Measurements from ENCODE around the gene COQ2. TPM values are rescaled to one million over a fixed set of nuclear protein-coding genes. Genes with fewer than 3 reads are reported as not detected.

The COQ2 gene
- total RNA-seq, 1 donor from 2014 or later, result 9.5 TPM

DNA sequence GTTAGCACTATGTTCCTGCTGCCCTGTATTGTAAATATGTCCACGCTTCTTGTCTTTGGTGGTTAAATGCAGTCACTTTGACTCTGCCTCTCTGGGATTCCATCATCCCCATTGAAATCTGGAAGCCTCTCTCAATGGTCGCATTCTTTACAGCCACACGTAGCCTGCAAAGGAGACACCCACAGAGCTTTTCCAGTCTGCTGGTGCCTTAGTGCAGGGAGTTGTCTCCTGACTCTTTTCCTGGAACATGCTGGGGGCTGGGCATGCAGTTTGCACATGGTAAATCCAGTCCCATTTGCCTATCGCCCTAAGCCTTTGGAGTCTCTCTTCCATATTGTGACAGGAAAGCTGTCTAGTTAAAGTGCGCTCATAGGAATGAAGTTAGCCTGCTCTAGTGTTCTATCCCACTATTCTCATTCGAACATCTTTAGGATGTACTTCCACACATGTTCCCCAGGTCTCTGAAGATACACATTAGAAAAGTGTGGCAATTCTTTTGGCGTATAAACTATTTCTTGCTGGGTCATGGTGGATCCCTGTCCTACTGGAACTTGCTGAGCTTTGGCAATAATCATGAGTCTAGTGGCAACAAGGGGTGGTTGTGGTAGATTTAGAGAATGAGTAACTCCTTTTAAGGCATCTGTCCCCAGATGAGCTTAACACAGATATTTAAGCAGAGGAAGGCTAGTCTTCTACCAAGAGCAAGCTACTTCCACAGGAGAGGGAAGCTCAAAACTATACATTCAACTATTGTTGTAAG, 33.7 kb downstream of the COQ2 start:
- DNase-seq (ENCODE audit: low read depth) (no peak), FAIRE-seq (peak; percentile 23)
- H3K27me3 ChIP-seq (ENCODE audit: control insufficient read depth, insufficient read depth, low read length), result no peaks in the 10 kb centered on the region
- H3K4me3 ChIP-seq (ENCODE audit: low read depth, low read length), result no peak overlapping the region
- H3K36me3 ChIP-seq (ENCODE audit: control insufficient read depth, insufficient read depth, low read length), result no peaks in the 10 kb centered on the region
- TF ChIP-seq, protein P1, sequence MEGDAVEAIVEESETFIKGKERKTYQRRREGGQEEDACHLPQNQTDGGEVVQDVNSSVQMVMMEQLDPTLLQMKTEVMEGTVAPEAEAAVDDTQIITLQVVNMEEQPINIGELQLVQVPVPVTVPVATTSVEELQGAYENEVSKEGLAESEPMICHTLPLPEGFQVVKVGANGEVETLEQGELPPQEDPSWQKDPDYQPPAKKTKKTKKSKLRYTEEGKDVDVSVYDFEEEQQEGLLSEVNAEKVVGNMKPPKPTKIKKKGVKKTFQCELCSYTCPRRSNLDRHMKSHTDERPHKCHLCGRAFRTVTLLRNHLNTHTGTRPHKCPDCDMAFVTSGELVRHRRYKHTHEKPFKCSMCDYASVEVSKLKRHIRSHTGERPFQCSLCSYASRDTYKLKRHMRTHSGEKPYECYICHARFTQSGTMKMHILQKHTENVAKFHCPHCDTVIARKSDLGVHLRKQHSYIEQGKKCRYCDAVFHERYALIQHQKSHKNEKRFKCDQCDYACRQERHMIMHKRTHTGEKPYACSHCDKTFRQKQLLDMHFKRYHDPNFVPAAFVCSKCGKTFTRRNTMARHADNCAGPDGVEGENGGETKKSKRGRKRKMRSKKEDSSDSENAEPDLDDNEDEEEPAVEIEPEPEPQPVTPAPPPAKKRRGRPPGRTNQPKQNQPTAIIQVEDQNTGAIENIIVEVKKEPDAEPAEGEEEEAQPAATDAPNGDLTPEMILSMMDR (IDR thresholded peaks at IDR 0.05; ENCODE audit: insufficient read depth, low read length, severe bottlenecking), result no peak

DNA sequence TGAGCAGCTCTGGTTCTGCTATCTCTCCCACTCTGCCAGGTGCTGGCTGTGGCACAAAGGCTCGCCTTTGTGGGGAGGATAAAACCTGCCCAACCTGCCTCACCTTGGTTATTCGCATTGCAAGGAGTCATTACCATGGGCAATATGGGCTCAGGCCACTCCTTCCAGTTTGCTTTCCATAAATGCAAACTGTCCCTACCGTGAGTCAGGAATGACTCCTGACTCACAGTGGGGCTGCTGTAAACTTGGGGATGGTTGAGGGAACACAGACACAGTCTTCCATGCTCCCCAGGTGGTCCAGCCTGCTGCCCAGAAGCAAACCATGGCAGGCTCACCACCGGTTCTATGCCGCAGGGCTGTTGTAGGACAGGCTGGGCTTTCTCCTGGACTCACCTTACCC, 36.1 kb downstream of the COQ2 start:
- H3K36me3 ChIP-seq (ENCODE audit: control insufficient read depth, insufficient read depth, low read length), result no peaks in the 10 kb centered on the region
- no peaks in the 10 kb centered on the region for H3K27me3 ChIP-seq (ENCODE audit: control insufficient read depth, insufficient read depth, low read length)
- FAIRE-seq (no peak), DNase-seq (ENCODE audit: low read depth) (peak; percentile 79)
- H3K4me3 ChIP-seq (ENCODE audit: low read depth, low read length), result no peak overlapping the region
- TF ChIP-seq, protein P1 (IDR thresholded peaks at IDR 0.05; ENCODE audit: insufficient read depth, low read length, severe bottlenecking), result no peak

DNA sequence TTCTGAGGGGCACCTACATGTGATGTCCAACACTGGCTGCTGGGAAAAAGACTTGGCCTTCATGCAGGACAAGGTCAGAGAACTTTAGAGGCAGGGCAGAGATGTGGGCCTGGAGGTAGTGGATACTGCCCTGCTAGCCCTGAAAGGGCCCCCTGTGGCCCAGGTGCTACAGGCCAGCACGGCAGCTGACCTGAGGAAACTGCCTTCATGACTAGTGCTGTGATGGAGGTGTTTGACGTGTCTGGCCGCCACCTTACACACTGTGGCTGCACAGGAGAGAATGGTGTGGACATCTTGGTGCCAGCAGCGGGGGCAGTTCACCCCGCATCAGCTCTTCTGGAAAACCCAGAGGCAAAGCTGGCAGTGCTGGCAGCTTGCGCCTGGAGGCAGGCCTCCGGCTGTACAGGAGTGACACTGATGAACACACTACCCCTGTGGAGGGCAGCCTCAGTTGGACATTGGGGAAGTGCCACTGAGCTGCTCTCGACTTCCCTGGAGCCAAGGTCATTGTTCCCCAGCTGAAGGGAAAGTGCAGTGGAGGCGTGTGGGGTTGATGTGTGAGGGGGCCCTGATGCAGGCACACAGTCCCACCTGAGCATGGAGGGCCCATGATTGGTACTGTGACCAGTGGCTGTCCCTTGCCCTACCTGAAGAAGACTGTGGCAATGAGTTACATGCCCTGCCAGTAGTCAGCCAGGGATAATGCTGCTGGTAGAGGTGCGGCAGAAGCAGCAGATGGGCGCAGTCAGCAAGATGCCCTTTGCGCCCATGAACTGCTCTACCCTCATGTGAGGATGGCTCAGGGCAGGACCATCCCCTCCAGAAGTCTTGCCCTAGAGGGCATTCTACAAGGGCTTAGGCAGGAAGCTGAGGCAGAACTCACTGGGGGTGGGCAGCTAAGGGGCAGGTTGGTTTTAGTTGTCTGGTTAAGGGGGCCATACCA, 36.9 kb downstream of the COQ2 start:
- Histone ChIP-seq H3K36me3 (ENCODE audit: control insufficient read depth, insufficient read depth, low read length) (no peaks in the 10 kb centered on the region), H3K4me3 (ENCODE audit: low read depth, low read length) (no peak overlapping the region), H3K27me3 (ENCODE audit: control insufficient read depth, insufficient read depth, low read length) (no peaks in the 10 kb centered on the region)
- TF ChIP-seq, protein P1 (IDR thresholded peaks at IDR 0.05; ENCODE audit: insufficient read depth, low read length, severe bottlenecking), result no peak
- FAIRE-seq (no peak), DNase-seq (ENCODE audit: low read depth) (no peak)

DNA sequence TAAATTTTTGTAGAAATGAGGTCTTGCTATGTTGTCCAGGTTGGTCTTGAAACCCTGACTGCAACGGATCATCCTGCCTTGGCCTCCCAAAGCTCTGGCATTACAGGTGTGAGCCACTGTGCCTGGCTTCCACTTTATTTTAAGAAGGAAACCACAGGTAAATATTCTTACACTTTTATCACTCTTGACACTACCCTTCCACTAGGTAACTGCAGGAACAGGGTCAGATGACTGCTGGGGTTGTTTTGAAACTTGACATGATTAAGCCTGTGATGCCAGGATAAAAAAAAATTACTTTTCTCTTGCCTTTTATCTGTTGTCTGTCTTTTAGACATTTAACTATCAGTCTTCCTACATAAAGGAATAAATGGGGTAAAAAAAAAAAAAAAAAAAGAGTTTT, 43.5 kb downstream of the COQ2 start:
- H3K27me3 ChIP-seq (ENCODE audit: control insufficient read depth, insufficient read depth, low read length), result no peaks in the 10 kb centered on the region
- no peaks in the 10 kb centered on the region for H3K36me3 ChIP-seq (ENCODE audit: control insufficient read depth, insufficient read depth, low read length)
- no peak overlapping the region for H3K4me3 ChIP-seq (ENCODE audit: low read depth, low read length)
- no peak for FAIRE-seq
- DNase-seq (ENCODE audit: low read depth), result no peak
- TF ChIP-seq, protein P1 (IDR thresholded peaks at IDR 0.05; ENCODE audit: insufficient read depth, low read length, severe bottlenecking), result no peak

DNA sequence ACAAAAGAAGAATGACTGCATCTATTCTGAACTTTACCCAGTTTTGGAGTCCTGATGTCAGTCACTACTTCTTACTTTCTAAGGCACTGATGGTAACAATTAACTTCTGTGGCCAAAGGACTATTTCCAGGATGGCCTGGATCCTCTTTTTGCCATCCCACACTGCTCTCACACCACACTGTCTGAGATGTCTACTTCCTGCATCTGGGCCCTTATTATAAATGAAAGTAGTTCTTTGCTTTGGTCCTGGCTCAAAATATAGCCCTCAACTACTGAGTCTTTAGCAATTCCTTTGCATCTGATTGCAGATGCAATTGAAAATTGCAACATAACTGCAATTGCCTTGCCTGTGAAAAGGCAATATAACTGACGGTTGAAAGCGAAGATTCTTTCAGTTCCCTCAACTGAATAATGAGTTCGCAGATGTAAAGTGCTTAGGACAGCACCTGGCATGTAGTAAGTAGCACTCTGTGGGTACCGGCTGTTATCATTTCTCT, 44.2 kb downstream of the COQ2 start:
- H3K36me3 ChIP-seq (ENCODE audit: control insufficient read depth, insufficient read depth, low read length), result no peaks in the 10 kb centered on the region
- DNase-seq (ENCODE audit: low read depth) (no peak), FAIRE-seq (no peak)
- TF ChIP-seq, protein P1 (IDR thresholded peaks at IDR 0.05; ENCODE audit: insufficient read depth, low read length, severe bottlenecking), result no peak
- H3K4me3 ChIP-seq (ENCODE audit: low read depth, low read length), result no peak overlapping the region
- H3K27me3 ChIP-seq (ENCODE audit: control insufficient read depth, insufficient read depth, low read length), result no peaks in the 10 kb centered on the region
